ENCODE measurements around the gene SEL1L. TPM values are rescaled to one million over a fixed set of nuclear protein-coding genes. Genes with fewer than 3 reads are reported as not detected.

SEL1L gene
- polyA plus RNA-seq, 2 of the 4 experiments (the other 2 are of a cell fraction), result 25.9 to 43.2 TPM

DNA sequence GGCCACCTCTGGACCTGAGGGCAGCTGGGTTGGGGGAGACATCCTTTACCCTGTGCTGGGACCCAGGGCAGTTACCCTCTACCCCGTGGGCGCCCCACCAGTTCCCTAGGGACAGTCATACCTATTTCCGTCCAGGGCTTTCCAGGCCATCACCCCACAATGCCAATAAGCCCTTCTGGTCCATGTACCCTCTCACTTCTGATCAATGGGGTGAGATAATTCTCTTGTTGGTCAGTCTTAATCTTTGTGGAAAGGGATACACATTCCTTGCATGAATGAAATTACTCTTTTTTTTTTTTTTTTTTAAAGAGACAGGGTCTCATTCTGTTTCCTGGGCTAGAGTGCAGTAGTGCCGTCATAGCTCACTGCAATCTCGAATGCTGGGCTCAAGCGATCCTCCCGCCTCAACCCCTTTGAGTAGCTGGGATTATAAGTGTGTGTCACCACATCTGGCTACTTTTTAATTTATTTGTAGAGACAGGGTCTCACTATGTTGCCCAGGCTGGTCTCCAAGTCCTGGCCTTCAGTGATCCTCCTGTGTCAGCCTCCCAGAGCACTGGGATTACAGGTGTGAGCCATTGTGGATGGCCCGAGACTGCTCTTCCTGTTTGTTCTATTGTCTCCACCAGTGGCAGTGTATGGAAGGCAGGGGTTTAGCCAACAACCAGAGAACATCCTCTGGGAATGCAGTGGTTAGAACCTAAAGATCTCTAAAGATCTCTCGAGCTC, 87.2 kb downstream of the SEL1L start:
- H3K9me3 ChIP-seq, result no peaks in the 10 kb centered on the region
- H3K4me3 ChIP-seq, result no peak overlapping the region
- FAIRE-seq, result no peak
- no peak for DNase-seq (ENCODE audit: low read depth in 1 of 2, low spot score in 1 of 2)
- no peaks in the 10 kb centered on the region for H3K4me1 ChIP-seq
- POLR2A ChIA-PET, result interaction anchor here (0.6 kb wide), 1 partner anchor 227 kb away, joined by 4 read pairs; no protein-coding TSS in a partner anchor
- CTCF ChIA-PET, result interaction anchor here (0.6 to 3.6 kb wide), 3 partner anchors 10 to 356 kb away, joined by 3 to 16 read pairs (median 3); no protein-coding TSS in a partner anchor
- H3K27ac ChIP-seq, result no peak overlapping the region
- TF ChIP-seq FOXS1 (CRISPR knock-in tag; IDR thresholded peaks at IDR 0.05), result no peak
- no peak for TF ChIP-seq RARB (CRISPR knock-in tag; IDR thresholded peaks at IDR 0.05)
- TF ChIP-seq, protein P1, sequence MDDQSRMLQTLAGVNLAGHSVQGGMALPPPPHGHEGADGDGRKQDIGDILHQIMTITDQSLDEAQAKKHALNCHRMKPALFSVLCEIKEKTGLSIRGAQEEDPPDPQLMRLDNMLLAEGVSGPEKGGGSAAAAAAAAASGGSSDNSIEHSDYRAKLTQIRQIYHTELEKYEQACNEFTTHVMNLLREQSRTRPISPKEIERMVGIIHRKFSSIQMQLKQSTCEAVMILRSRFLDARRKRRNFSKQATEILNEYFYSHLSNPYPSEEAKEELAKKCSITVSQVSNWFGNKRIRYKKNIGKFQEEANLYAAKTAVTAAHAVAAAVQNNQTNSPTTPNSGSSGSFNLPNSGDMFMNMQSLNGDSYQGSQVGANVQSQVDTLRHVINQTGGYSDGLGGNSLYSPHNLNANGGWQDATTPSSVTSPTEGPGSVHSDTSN (IDR thresholded peaks at IDR 0.05), result no peak
- no peak for TF ChIP-seq EP300 (IDR thresholded peaks at IDR 0.05)
- TF ChIP-seq, protein P2, sequence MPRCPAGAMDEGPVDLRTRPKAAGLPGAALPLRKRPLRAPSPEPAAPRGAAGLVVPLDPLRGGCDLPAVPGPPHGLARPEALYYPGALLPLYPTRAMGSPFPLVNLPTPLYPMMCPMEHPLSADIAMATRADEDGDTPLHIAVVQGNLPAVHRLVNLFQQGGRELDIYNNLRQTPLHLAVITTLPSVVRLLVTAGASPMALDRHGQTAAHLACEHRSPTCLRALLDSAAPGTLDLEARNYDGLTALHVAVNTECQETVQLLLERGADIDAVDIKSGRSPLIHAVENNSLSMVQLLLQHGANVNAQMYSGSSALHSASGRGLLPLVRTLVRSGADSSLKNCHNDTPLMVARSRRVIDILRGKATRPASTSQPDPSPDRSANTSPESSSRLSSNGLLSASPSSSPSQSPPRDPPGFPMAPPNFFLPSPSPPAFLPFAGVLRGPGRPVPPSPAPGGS (IDR thresholded peaks at IDR 0.05), result no peak
- TF ChIP-seq SMC3 (IDR thresholded peaks at IDR 0.05), result no peak
- TF ChIP-seq TP53 (CRISPR knock-in tag; IDR thresholded peaks at IDR 0.05), result no peak
- TF ChIP-seq, protein P3, sequence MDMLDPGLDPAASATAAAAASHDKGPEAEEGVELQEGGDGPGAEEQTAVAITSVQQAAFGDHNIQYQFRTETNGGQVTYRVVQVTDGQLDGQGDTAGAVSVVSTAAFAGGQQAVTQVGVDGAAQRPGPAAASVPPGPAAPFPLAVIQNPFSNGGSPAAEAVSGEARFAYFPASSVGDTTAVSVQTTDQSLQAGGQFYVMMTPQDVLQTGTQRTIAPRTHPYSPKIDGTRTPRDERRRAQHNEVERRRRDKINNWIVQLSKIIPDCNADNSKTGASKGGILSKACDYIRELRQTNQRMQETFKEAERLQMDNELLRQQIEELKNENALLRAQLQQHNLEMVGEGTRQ (IDR thresholded peaks at IDR 0.05), result no peak
- no peak for TF ChIP-seq SREBF2 (IDR thresholded peaks at IDR 0.05)
- TF ChIP-seq ZFP36 (IDR thresholded peaks at IDR 0.05; ENCODE audit: borderline replicate concordance, partially characterized antibody), result no peak
- TF ChIP-seq BHLHE40 (IDR thresholded peaks at IDR 0.05; ENCODE audit: low read depth, low read length), result no peak
- TF ChIP-seq EHMT2 (IDR thresholded peaks at IDR 0.05; ENCODE audit: low read depth), result no peak
- no peak for TF ChIP-seq PHF8 (IDR thresholded peaks at IDR 0.05; ENCODE audit: borderline replicate concordance, low read depth)
- TF ChIP-seq, protein P4, sequence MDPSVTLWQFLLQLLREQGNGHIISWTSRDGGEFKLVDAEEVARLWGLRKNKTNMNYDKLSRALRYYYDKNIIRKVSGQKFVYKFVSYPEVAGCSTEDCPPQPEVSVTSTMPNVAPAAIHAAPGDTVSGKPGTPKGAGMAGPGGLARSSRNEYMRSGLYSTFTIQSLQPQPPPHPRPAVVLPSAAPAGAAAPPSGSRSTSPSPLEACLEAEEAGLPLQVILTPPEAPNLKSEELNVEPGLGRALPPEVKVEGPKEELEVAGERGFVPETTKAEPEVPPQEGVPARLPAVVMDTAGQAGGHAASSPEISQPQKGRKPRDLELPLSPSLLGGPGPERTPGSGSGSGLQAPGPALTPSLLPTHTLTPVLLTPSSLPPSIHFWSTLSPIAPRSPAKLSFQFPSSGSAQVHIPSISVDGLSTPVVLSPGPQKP (IDR thresholded peaks at IDR 0.05; ENCODE audit: low read depth, low read length), result no peak
- TF ChIP-seq ESRRA (IDR thresholded peaks at IDR 0.05; ENCODE audit: borderline replicate concordance, low read length), result no peak
- no peak for TF ChIP-seq ZSCAN20 (CRISPR knock-in tag; IDR thresholded peaks at IDR 0.05)
- no peak for TF ChIP-seq MAZ (IDR thresholded peaks at IDR 0.05; ENCODE audit: borderline replicate concordance, low read depth, low read length)
- TF ChIP-seq CEBPB (IDR thresholded peaks at IDR 0.05), result no peak
- TF ChIP-seq RFX5 (IDR thresholded peaks at IDR 0.05), result no peak
- TF ChIP-seq HDAC2 (IDR thresholded peaks at IDR 0.05), result no peak
- ATAC-seq, result no peak
- no peak overlapping the region for H3K4me2 ChIP-seq
- WGBS (ENCODE audit: missing lambda C conversion rate), result 55% methylated on average over 9 of the region's 9 CpGs

DNA sequence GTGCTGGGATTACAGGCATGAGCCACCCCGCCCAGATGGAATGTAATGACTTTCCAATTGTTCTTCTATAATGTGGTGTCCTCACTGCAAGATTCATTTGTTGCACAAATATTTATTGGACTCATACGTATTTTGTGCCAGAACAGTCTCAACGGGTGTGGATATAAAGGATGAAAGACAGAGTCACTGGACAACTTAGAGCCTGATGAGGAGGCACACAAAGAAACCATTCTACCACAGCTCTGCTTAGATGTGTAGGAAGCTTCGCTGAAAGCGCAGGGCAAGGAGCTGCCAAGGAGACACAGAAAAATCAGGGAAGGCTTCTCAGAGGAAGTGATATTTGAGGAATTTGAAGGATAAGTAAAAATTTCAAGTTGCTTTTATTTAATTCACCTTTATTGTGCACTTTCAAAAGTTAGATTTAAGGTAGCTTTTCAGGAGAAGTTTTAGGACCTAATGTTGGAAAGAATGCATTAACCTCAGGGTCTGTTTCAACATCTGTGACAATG, 92.0 kb downstream of the SEL1L start:
- TF ChIP-seq CBX2 (IDR thresholded peaks at IDR 0.05; ENCODE audit: borderline replicate concordance, low read depth) (no peak), ZFP36 (IDR thresholded peaks at IDR 0.05; ENCODE audit: borderline replicate concordance, partially characterized antibody) (peak; percentile 57)
- Histone ChIP-seq H3K9me3 (no peaks in the 10 kb centered on the region; the same call in 2 of the 3 replicates), H3K27ac (no peak overlapping the region), H3K4me1 (peaks cover 4% of the 10 kb centered on the region; the same call in 2 of the 3 replicates), H3K4me2 (no peak overlapping the region), H3K4me3 (no peak overlapping the region)
- ChIA-PET CTCF (interaction anchor here (0.9 to 1.6 kb wide), 4 partner anchors 11 to 173 kb away, joined by 4 to 5 read pairs (median 5); no protein-coding TSS in a partner anchor), POLR2A (no interaction called here)
- no peak for FAIRE-seq
- no peak for DNase-seq (ENCODE audit: low read depth in 1 of 2, low spot score in 1 of 2)
- no peak for ATAC-seq
- WGBS (ENCODE audit: missing lambda C conversion rate), result 22% methylated on average over 5 of the region's 5 CpGs
